Stimulated activated CD4-positive, alpha-beta T cell treated with anti-CD3 and anti-CD28 coated beads, Interleukin-12 subunit alpha, Interleukin-12 subunit beta, amount 100 ng/mL, for 48 hours (primary cell): ENCODE measurements around the gene PHACTR3.
A peak's percentile ranks its signal among the peaks of the same experiment; 100 is the strongest.

Experiments
- DNase-seq, 3 donors: peaks; one replicate each; pipeline ENCODE4 v3.0.0-alpha.2; 2020; ENCODE audit warnings: low read depth in 2 of 3, low spot score in 1 of 3

Gene PHACTR3

GRCh38 chr20:59774921-59775686 is 170.8 kb downstream of the PHACTR3 start:
- no peak for DNase-seq

DNA sequence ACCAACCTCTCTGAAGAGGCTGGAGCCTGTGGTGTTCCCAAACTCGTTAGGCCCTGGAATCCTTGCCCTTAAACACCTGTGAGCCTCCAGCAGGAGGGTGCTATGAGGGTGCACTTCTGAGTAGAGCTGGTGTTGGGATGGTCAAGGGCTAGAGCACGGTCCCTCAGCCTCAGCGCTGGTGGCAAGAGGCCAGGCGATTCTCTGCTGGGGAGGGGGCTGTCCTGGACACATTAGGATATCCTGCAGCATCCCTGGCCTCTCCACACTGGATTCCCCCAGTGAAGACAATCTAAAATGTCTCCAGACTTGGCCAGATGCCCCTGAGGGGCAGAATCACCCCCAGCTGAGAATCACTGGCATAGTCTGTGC is 171.3 kb downstream of the PHACTR3 start:
- DNase-seq = no peak

- no peak for DNase-seq
These were observed 171.8 kb downstream of the PHACTR3 start for GRCh38 chr20:59776059-59776603.

DNA sequence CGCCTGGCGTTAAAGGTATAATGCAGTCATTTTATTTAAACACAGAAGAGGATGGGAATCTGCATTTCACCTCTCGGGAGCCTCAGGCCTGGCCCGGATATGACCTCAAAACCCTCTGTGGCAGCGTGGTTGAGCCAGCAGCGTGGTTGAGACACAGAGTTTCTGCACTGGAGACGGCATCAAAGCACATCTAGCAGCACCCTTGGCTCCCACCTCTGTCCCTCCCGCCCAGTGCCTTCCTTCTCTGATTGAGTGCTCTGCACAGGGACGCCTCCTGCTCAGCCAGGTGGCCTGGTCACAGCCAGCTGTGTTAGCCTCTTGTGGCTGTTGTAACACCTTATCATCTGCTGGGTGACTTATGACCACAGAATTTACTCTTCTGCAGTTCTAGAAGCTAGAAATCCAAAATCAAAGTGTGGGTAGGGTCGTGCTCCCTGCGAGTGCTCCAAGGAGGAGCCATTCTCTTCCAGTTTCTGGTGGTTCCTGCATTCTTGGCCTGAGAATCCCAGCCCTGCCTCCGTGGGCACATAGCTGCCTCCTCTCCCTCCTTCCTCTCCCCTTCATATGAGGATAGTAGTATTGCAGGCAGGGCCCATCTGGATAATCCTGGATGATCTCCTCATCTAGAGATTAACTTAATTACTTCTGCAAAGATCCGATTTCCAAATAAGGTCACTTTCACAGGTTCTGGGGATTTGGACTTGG is 172.4 kb downstream of the PHACTR3 start:
- no peak for DNase-seq

- DNase-seq = no peak
These were observed 173.0 kb downstream of the PHACTR3 start for GRCh38 chr20:59777331-59777725.

DNA sequence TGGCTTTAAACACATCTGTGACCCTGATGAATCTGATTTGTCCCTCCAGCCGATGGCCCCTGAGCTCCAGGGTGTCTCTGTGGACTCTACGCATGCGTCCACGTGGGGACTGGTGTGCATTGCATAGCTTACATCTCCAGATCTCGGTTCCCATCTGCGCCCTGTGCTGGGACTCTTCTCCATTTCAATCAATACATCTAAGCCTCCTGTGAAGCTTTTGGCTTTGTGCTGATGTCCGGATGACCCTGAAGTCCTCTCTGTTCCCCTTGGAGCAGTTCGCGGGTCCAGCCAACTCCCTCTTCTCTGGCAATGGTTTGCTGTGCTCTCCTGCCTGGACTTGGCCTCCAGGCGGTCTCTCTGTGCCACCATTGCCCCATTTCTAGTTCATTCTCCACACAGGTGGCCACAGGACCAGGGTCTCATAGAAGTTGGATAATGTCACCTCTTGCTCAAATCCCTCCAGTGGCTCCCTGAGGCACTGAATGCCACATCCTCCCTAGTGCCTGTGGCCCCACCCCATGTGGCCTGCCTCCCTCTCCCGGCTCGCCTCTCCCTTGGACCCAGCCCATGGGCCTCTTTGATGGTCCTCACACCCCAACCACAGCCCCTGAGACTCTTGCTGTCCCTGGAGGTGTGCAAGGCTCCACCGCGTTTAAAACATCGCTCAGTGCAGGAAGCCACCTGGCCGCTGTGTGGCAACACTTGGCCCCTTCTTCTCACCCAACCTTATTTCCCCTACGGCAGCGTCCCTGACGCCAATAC is 173.7 kb downstream of the PHACTR3 start:
- no peak for DNase-seq

GRCh38 chr20:59778615-59779200 is 174.4 kb downstream of the PHACTR3 start:
- no peak for DNase-seq

DNA sequence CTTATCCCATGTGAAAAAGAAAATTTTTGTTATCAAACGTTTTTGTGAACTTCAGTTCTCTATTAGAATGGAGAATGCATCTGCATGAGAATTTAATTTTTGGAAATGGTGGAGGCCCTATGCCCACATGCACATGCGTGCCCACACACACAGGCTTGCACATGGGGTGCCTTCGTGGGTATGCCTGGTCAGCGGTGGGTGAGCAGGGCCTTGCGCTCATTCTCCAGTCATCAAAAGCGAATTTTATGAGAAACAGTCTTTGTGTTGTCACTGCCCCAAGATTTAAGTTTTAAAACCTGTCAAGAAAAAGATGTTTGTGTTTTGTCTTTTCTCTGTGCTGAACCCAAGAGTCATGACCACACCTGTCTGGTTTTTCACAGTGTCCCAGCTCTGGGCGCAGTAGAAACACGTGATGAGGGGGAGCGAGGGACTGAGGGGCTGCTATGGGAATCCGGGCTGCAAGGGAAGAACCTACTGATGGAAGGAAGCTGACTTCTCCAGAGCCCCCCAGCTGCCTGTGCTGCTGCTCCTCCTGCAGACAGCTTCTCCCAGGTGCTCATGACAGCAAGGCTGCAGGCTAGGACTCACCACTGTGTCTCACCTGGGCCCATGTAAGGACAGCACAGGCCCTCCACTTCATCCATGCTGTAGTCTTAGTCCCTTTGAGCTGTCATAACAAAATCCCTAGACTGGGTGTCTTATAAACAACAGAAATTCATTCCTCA is 175.5 kb downstream of the PHACTR3 start:
- DNase-seq = no peak

DNA sequence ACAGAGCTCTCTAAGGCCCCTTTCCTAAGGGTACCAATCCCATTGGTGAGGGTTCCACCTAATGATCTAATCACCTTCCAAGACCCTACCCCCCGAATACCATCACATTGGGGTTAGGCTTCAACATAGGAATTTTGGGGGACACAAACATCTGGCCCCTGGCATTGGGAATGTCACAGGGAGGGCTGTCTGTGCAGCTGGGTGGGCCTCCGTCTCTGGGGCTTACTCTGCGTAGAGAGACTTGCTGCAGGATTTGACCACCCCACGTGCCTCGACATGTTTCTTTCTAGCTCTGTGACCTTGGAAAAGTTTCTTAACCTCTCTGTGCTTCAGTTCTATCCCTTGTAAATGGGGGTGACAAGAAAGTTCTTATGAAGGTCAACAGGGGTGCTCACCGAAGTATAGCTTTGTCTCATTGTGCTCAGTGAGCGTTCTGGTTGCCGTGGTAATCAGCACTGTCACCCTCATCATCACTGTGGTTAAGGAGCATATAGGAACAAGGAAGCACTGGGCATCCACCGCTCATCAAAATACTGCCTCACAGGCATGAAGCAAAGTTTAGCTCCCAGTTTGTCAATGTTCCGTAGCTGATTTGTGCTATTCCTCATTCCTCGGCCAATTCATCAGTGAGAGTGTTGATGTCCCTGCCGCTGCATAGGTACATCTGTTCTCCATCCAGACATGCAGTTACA is 176.3 kb downstream of the PHACTR3 start:
- DNase-seq = no peak

DNA sequence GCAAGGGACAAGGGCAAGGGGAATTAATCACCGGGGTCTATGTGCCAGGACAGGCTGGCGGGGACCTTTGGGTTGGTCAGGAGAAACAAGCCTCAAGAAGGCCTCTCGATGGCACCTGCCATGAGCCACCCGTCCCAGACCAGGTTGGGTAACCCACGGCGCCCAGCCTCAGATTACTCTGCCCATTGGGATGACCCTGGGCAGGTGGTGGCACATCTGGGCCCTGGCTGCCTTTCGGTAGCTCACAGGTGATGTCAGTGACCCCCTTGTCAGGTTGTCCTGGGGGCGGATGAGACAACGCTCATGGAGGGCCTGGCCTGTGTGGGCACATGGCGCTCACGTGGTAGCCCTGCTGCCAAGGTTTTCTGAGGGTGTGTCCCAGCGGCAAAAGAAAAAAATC is 176.9 kb downstream of the PHACTR3 start:
- no peak for DNase-seq

GRCh38 chr20:59782986-59783640 is 178.8 kb downstream of the PHACTR3 start:
- peak; percentile 16 to 47 (median 21) for DNase-seq

GRCh38 chr20:59783641-59784010 is 179.3 kb downstream of the PHACTR3 start:
- no peak for DNase-seq

DNA sequence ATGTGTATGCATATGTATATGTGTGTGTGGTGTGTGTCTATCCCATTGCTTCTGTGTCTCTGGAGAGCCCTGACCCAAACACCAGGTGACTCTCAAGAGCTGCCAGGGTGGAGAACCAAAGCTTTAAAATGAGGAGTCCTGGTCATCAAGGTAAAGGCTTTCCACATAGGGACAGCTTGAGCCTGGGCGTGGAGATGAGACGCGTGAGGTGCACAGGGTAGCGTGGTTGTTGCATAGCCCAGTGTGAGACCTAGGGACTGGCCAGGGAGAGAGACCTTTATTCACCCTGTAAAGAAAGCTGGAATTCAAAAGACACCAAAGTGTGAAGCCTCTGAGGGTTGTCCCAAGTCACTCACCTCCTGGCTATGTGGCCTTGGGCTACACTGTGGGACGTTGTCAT is 180.0 kb downstream of the PHACTR3 start:
- no peak for DNase-seq

DNA sequence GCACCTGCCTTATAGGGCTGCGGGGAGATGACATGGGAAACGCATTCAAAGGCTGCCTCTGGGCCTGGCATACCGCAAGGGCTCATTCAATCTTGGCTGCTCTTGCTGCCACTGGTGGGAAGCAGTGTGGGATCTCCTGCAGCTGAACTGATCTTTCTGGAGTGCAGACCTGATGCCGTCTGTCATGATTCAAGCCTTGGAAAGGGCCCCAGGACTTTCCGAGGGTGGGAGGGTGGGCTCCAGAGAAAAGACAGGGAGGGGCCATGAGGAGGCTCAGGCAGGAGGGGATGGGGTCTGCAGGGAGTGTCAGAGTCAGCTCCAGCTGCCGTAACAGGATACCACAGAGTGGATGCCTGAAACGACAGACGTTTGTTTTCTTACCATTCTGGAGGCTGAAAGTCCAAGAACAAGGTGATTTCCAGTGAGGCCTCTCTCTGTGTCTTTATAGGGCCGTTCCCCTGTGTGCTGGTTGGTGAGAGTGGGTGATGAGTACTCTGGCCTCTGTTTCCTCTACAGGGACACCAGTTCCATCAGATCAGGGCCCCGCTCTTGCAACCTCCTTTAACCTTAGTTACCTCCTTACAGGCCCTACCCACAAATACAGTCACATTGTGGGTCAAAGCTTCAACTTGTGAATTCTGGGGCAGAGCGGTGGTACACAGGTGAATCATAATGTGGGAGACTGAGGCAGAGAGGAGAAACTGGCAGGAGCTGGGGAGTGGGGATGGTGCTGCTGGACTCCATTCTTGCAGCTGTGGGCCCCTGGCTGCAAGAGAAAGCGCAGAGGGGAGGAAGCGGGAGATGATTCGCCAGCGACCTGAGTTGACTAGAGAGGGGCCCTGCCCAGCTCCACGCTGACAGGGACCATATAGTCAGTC is 180.7 kb downstream of the PHACTR3 start:
- DNase-seq = no peak

- no peak for DNase-seq
These were observed 181.3 kb downstream of the PHACTR3 start for GRCh38 chr20:59785669-59785959.

DNA sequence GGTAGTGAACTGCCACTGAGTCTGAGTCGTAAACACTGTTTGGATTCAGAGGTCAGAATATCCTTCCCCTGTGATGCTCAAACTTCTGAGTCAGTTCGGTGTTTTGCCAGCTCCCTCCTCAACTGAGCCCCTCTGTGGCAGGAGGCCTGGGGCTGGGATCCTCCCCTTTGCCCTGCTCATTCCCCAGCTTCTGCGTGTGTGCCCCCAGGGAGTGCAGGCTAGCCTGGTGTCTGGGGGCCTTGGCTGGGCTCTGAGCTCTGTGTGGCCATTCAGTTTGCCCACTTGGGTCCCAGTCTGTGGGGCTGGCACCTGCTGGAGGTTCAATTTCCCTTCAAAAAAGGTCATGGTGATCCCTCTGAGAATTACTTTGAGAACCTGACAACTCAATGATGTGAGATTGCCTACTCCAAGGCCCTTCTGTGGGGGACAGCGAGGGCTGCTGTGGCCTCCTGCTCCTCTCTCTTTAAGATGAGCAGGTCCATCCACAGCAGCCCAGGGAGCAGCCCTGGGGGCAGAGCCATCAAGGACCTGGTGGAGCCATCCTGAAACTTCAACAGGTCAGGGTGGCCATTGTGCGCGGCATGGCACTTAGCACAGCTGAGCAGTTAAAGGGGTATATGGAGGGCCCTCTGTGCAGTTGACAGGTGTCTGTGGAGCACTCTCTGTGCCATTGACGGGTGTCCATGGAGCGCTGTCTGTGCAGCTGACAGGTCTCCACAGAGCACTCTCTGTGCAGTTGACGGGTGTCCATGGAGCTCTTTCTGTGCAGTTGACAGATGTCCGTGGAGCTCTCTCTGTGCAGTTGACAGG is 181.9 kb downstream of the PHACTR3 start:
- DNase-seq = no peak

DNA sequence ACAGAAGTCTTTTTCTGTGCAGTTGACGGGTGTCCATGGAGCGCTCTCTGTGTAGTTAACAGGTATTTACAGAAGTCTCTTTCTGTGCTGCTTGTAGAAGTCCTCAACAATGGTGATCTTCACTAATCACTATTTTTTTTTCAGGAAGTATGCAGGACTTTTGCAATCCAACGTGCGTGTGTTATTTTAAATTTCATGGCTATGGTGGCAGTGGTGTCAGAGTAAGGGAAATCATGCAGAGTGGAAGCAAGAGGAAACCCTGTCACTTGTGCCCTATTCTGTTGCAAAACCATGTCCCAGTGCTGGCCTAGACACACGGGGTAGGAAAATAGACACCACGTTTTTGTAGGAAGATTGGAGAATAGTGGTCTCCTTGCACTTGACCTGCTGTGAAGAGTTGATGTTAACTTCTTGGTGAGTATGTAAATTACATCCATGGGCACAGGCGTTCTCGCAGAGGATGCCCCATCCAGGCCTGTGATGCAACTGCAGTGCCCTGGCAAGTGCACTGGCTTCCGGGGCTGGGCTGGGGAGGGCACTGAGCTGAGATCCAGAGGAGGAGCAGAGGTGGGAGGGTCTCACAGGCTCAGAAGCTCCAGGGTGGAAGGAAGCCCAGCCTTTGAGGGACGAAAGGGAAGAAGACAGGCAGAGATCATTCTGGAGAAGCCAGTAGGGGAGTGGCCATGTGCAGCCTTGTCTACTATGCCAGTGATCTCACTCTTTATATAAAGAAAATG is 182.6 kb downstream of the PHACTR3 start:
- DNase-seq = no peak

- no peak for DNase-seq
These were observed 183.2 kb downstream of the PHACTR3 start for GRCh38 chr20:59787538-59787890.
